Rectal smooth muscle tissue (tissue), 1 donor: Measurements from ENCODE around the gene PSMG3.

Experiments
- H3K27ac ChIP-seq: one replicate; pipeline ENCODE4 v1.7.0; 2013; ENCODE audit warnings: low read depth, low read length, inconsistent platforms
- H3K27me3 ChIP-seq: one replicate; pipeline ENCODE4 v1.7.0; 2013; ENCODE audit warnings: low read length; ENCODE audit not compliant: control insufficient read depth, insufficient read depth
- H3K36me3 ChIP-seq: one replicate; pipeline ENCODE4 v1.7.0; 2013; ENCODE audit warnings: low read length; ENCODE audit not compliant: control insufficient read depth, insufficient read depth
- H3K4me1 ChIP-seq: one replicate; pipeline ENCODE4 v1.7.0; 2013; ENCODE audit warnings: low read length; ENCODE audit not compliant: control insufficient read depth, insufficient read depth
- H3K4me3 ChIP-seq: one replicate; pipeline ENCODE4 v1.7.0; 2013; ENCODE audit warnings: low read length
- H3K9ac ChIP-seq: one replicate; pipeline ENCODE4 v1.7.0; 2013; ENCODE audit warnings: low read length

PSMG3 gene

DNA sequence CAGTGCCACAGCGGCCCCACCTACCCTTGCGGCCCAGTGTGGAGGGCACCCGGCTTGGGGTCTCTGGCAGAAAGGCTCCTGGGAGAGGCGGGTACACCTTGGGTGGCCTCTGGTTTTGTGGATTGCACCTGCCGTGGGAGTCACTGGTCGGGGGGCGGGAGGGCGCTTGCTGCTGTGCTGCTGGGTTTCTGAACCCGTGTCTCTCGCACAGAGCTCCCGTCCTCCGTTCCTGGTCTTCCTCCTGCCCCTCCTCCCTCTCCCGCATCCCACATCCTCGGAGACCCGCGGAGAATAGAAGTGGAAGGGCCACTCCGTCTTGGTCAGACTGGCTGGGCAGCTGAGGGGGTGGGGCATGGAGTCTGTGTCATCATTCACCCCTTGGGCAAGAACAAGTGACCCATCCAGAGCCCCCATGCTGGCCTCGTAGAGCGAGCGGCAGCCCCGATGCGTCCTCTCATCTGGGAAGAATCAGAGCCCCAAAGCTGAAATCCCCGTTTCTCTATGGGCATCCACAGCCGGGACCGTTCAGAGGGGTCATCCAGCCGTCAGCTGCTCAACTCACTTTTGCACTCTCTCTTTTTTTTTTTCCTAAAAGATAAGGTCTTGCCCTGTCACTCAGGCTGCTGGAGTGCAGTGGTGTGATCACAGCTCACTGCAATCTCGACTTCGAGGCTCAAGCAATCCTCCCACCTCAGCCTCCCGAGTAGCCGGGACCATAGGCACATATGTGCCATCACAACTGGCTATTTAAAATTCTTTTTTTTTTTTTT, 35.3 kb downstream of the PSMG3 start:
- peaks cover 3% of the 10 kb centered on the region for H3K36me3 ChIP-seq
- peak overlapping the region; percentile 92 for H3K27ac ChIP-seq
- no peak overlapping the region for H3K9ac ChIP-seq
- no peak overlapping the region for H3K4me3 ChIP-seq
- no peaks in the 10 kb centered on the region for H3K27me3 ChIP-seq
- peaks cover 26% of the 10 kb centered on the region for H3K4me1 ChIP-seq

DNA sequence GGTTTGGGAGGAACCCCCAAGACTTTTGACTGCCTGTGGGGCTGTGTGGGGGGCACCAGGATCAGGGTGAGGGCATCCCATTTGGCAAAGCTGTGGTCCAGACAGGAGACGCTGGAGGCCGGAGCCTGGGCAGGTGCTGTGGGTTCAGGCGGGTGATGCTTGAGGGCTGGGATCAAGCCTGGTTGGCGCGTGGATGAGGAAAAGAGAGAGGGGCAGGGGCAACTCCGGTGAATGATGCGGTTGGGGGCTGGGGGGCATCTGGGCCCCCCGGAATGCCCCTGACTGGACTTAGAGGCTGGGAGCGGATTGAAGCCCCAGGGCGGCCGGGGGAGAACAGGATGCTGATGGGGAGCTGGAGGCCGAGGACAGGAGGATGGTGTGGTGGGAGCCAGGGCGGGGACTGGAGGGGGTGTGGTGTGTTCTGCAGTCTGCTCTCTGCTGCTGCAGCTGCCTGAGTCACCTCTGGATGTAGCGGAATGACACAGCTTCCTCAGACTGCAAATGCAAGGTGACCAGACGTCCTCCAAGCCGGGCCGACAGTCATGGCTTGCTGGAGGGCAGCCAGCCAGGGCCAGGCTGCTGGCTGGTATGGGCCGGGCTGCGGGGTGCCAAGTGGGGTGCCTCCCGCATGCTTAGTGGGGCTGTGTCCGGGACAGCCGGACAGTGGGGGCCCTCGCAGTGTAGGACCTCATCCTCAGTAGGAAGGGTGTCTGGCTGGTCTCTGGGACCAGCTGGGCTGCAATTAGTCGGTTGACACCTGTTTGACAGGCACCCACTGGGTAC, 36.1 kb downstream of the PSMG3 start:
- peak overlapping the region; percentile 92 for H3K27ac ChIP-seq
- peak overlapping the region; percentile 70 for H3K9ac ChIP-seq
- H3K4me1 ChIP-seq: peaks cover 26% of the 10 kb centered on the region
- H3K36me3 ChIP-seq: no peaks in the 10 kb centered on the region
- H3K27me3 ChIP-seq: no peaks in the 10 kb centered on the region
- H3K4me3 ChIP-seq: peak overlapping the region; percentile 87

GRCh38 chr7:1533255-1533546, 36.6 kb downstream of the PSMG3 start:
- Histone ChIP-seq H3K4me1 (peaks cover 22% of the 10 kb centered on the region), H3K9ac (peak overlapping the region; percentile 70), H3K27me3 (no peaks in the 10 kb centered on the region), H3K4me3 (peak overlapping the region; percentile 87), H3K27ac (peak overlapping the region; percentile 92), H3K36me3 (no peaks in the 10 kb centered on the region)

DNA sequence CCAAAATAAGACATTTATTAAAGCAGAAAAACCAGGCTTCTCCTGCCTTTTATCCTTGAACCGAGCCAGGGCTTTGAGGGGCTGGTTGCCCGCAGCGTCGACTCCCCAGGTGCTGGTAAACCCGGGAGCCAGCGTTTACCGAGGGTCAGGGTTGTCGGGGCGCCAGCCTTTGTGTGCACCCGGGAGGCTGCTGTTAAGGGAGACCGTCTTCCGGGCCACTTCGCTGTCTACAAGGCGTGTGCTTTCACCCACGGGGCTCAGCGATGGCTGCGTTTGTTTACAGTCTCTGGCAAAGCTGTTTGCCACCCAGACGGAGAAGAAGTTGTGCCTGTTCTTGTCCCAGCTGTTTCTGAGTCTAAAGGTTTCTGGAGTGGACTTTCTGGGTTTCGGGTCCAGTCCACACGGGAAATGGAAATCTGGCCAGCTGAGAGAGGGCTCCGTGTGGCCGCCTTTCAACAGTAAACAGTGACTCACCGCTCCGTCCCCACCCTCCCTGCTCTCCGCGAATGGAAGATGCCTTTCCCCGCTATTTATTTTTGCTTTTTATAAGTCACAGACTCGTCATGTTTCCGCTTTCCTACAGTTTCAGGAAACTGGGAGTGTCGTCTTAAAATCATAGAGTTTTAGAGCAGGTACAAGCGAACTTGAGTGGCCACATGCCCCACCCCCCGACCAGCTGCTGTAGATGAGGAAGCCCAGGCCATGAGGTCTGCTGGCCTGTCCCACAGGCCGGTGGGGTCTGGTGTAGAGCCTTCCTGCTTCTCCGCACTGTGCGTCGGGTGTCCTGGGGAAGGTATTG, 37.2 kb downstream of the PSMG3 start:
- no peaks in the 10 kb centered on the region for H3K27me3 ChIP-seq
- H3K27ac ChIP-seq: peak overlapping the region; percentile 92
- H3K36me3 ChIP-seq: no peaks in the 10 kb centered on the region
- H3K4me3 ChIP-seq: peak overlapping the region; percentile 87
- peak overlapping the region; percentile 70 for H3K9ac ChIP-seq
- H3K4me1 ChIP-seq: peaks cover 21% of the 10 kb centered on the region

GRCh38 chr7:1531979-1532455, 37.8 kb downstream of the PSMG3 start:
- Histone ChIP-seq H3K27ac (peak overlapping the region; percentile 92), H3K4me1 (peaks cover 20% of the 10 kb centered on the region), H3K4me3 (peak overlapping the region; percentile 87), H3K9ac (peak overlapping the region; percentile 20), H3K36me3 (no peaks in the 10 kb centered on the region), H3K27me3 (no peaks in the 10 kb centered on the region)

GRCh38 chr7:1531263-1531978, 38.4 kb downstream of the PSMG3 start:
- Histone ChIP-seq H3K9ac (peak overlapping the region; percentile 20), H3K27ac (peak overlapping the region; percentile 92), H3K27me3 (no peaks in the 10 kb centered on the region), H3K36me3 (no peaks in the 10 kb centered on the region), H3K4me3 (peak overlapping the region; percentile 87), H3K4me1 (peaks cover 14% of the 10 kb centered on the region)

DNA sequence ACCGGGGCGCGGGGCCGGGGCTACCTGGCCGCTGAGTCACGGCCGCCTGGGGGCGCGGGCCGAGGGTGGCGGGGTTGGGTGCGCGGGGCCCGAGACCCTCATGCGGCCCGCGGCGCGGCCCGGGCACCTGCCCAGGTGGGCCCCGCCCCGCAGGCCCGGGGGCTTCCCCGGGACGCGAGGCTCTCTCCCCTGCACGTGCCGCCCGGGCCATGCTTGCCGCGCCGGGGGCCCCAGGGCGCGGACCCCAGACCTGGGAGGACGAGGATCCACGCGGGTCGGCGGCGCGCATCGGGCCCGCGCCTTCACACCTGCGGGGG, 38.9 kb downstream of the PSMG3 start:
- peak overlapping the region; percentile 87 for H3K4me3 ChIP-seq
- H3K9ac ChIP-seq: peak overlapping the region; percentile 40
- no peaks in the 10 kb centered on the region for H3K27me3 ChIP-seq
- H3K36me3 ChIP-seq: no peaks in the 10 kb centered on the region
- peaks cover 12% of the 10 kb centered on the region for H3K4me1 ChIP-seq
- peak overlapping the region; percentile 92 for H3K27ac ChIP-seq

GRCh38 chr7:1529383-1530116, 40.3 kb downstream of the PSMG3 start:
- Histone ChIP-seq H3K36me3 (no peaks in the 10 kb centered on the region), H3K4me1 (peaks cover 12% of the 10 kb centered on the region), H3K27ac (no peak overlapping the region), H3K9ac (no peak overlapping the region), H3K4me3 (peak overlapping the region; percentile 53), H3K27me3 (no peaks in the 10 kb centered on the region)

DNA sequence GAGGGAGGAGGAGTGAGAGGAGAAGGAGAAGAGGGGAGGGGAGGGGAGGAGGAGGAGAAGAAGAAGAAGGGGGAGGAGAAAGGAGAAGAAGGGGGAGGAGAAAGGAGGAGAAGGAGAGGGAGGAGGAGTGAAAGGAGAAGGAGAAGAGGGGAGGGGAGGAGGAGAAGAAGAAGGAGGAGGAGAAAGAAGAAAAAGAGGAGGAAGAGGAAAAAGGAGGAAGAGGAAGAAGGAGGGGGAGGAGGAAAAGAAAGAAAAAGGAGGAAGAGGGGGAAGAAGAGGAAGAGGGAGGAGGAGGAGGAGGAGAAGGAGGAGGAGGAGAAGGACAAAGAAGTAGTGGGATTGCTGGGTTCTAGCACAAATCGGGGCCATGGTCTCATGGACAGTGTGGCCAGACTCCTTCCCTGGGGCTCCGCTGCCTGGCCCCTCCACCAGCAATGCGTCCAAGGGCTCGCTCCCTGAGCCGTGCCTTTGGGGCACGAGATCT, 43.5 kb downstream of the PSMG3 start:
- Histone ChIP-seq H3K4me1 (peaks cover under 1% of the 10 kb centered on the region), H3K27me3 (no peaks in the 10 kb centered on the region), H3K27ac (no peak overlapping the region), H3K4me3 (no peak overlapping the region), H3K9ac (no peak overlapping the region), H3K36me3 (no peaks in the 10 kb centered on the region)

DNA sequence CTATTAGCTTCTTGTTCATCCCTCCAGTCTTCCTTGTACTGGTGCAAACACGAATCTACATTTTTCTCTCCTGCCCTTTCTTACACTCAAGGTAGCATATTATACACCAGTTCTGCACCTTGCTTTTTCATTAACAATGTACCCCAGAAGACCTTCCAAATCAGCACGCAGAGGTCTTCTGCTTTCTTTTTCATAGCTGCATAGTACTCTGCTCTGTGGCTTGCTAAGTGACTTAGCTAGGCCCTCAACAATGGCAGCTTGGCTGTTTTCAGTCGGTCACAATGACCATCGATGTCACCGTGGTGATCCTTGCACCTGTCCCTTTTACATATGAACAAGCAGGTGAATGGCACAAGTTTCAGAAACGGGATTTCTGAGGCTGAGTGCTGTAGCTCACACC, 44.4 kb downstream of the PSMG3 start:
- no peak overlapping the region for H3K9ac ChIP-seq
- no peaks in the 10 kb centered on the region for H3K27me3 ChIP-seq
- no peaks in the 10 kb centered on the region for H3K4me1 ChIP-seq
- H3K27ac ChIP-seq: no peak overlapping the region
- H3K4me3 ChIP-seq: no peak overlapping the region
- no peaks in the 10 kb centered on the region for H3K36me3 ChIP-seq

- H3K27ac ChIP-seq: no peak overlapping the region
Observed at GRCh38 chr7:1523844-1524243, 46.0 kb downstream of the PSMG3 start.

More at GRCh38 chr7:1523844-1524243, 46.0 kb downstream of the PSMG3 start:
- Histone ChIP-seq H3K4me3 (peak overlapping the region; percentile 50), H3K27me3 (no peaks in the 10 kb centered on the region), H3K9ac (no peak overlapping the region), H3K36me3 (no peaks in the 10 kb centered on the region), H3K4me1 (no peaks in the 10 kb centered on the region)
